GM21447 (cell line): ENCODE data around the gene KLHDC4.

Experiments used
- ATAC-seq: cut with Tn5 transposase; IDR thresholded peaks from one replicate; pipeline ENCODE4 v1.9.1; 2021; ENCODE audit not compliant: unreplicated experiment

The KLHDC4 gene

GRCh38 chr16:87701505-87701921, 64.3 kb downstream of the KLHDC4 start:
- no peak for ATAC-seq

GRCh38 chr16:87701078-87701460, 64.7 kb downstream of the KLHDC4 start:
- ATAC-seq, result no peak

- no peak for ATAC-seq
Observed at GRCh38 chr16:87700406-87701077, 65.2 kb downstream of the KLHDC4 start.

- ATAC-seq, result no peak
Observed at GRCh38 chr16:87698676-87699199, 67.0 kb downstream of the KLHDC4 start.

- ATAC-seq, result peak; percentile 38
Observed at GRCh38 chr16:87698241-87698640, 67.5 kb downstream of the KLHDC4 start.

- no peak for ATAC-seq
Observed at GRCh38 chr16:87697792-87698191, 68.0 kb downstream of the KLHDC4 start.

GRCh38 chr16:87697256-87697655, 68.5 kb downstream of the KLHDC4 start:
- no peak for ATAC-seq

GRCh38 chr16:87696726-87697125, 69.1 kb downstream of the KLHDC4 start:
- no peak for ATAC-seq

GRCh38 chr16:87695534-87695933, 70.3 kb downstream of the KLHDC4 start:
- no peak for ATAC-seq

GRCh38 chr16:87694441-87695125, 71.2 kb downstream of the KLHDC4 start:
- no peak for ATAC-seq

- no peak for ATAC-seq
Observed at GRCh38 chr16:87693827-87694226, 72.0 kb downstream of the KLHDC4 start.

- ATAC-seq, result no peak
Observed at GRCh38 chr16:87692756-87693155, 73.0 kb downstream of the KLHDC4 start.

- no peak for ATAC-seq
Observed at GRCh38 chr16:87692176-87692575, 73.6 kb downstream of the KLHDC4 start.

GRCh38 chr16:87691686-87692079, 74.1 kb downstream of the KLHDC4 start:
- no peak for ATAC-seq

- ATAC-seq, result no peak
Observed at GRCh38 chr16:87690911-87691685, 74.7 kb downstream of the KLHDC4 start.

GRCh38 chr16:87689956-87690465, 75.8 kb downstream of the KLHDC4 start:
- ATAC-seq, result no peak

GRCh38 chr16:87688876-87689815, 76.6 kb downstream of the KLHDC4 start:
- no peak for ATAC-seq

- ATAC-seq, result no peak
Observed at GRCh38 chr16:87687998-87688529, 77.7 kb downstream of the KLHDC4 start.

- ATAC-seq, result no peak
Observed at GRCh38 chr16:87687126-87687910, 78.5 kb downstream of the KLHDC4 start.
